H9 (cell line): ENCODE data around the gene CYP27A1. TPM values are rescaled to one million over a fixed set of nuclear protein-coding genes. Genes with fewer than 3 reads are reported as not detected.

Source experiments
- DNase-seq: peaks from one replicate; pipeline ENCODE4 v3.0.0-alpha.2; 2017
- H2AFZ ChIP-seq: one replicate; pipeline ENCODE4 v1.6.1; 2013; ENCODE audit warnings: mild to moderate bottlenecking, low read length, control low read depth, moderate library complexity
- H2AK5ac ChIP-seq: 2 replicates; pipeline ENCODE4 v1.6.1; 2013; ENCODE audit warnings: low read length, control low read depth, mixed read lengths; ENCODE audit not compliant: insufficient read length
- H2BK120ac ChIP-seq: one replicate; pipeline ENCODE4 v1.6.1; 2013; ENCODE audit warnings: low read depth, mild to moderate bottlenecking, low read length, control low read depth, inconsistent platforms; ENCODE audit not compliant: poor library complexity, severe bottlenecking
- H2BK12ac ChIP-seq: 2 replicates; pipeline ENCODE4 v1.6.1; 2013; ENCODE audit warnings: low read length, control low read depth, mixed read lengths, low read depth; ENCODE audit not compliant: insufficient read length
- H2BK15ac ChIP-seq: 2 replicates; pipeline ENCODE4 v1.6.1; 2013; ENCODE audit warnings: low read depth, low read length, control low read depth
- H2BK20ac ChIP-seq: one replicate; pipeline ENCODE4 v1.6.1; 2013; ENCODE audit warnings: low read depth, mild to moderate bottlenecking, low read length, control low read depth, inconsistent platforms; ENCODE audit not compliant: poor library complexity, severe bottlenecking
- H2BK5ac ChIP-seq: 2 replicates; pipeline ENCODE4 v1.6.1; 2013; ENCODE audit warnings: low read length, control low read depth, mixed read lengths; ENCODE audit not compliant: insufficient read length
- H3K14ac ChIP-seq: 2 replicates; pipeline ENCODE4 v1.6.1; 2013; ENCODE audit warnings: low read length, control low read depth; ENCODE audit not compliant: insufficient read depth
- H3K18ac ChIP-seq: 2 replicates; pipeline ENCODE4 v1.6.1; 2013; ENCODE audit warnings: low read depth, mild to moderate bottlenecking, mixed read lengths, low read length, control low read depth; ENCODE audit not compliant: insufficient read length
- H3K23ac ChIP-seq: 2 replicates; pipeline ENCODE4 v1.6.1; 2013; ENCODE audit warnings: low read length, control low read depth, mixed read lengths, low read depth; ENCODE audit not compliant: insufficient read length
- H3K23me2 ChIP-seq: 2 replicates; pipeline ENCODE4 v1.6.1; 2013; ENCODE audit warnings: low read depth, mild to moderate bottlenecking, mixed read lengths, low read length, control low read depth; ENCODE audit not compliant: insufficient read length, poor library complexity, severe bottlenecking
- H3K27ac ChIP-seq: 2 replicates; pipeline ENCODE4 v1.5.1; 2013; ENCODE audit warnings: low read length, control low read depth, mixed read lengths, low read depth; ENCODE audit not compliant: insufficient read length
- H3K27me3 ChIP-seq: 2 replicates; pipeline ENCODE4 v1.6.1; 2013; ENCODE audit warnings: low read length, control low read depth, inconsistent platforms; ENCODE audit not compliant: insufficient read depth
- H3K4ac ChIP-seq: 2 replicates; pipeline ENCODE4 v1.6.1; 2013; ENCODE audit warnings: low read depth, mild to moderate bottlenecking, control low read depth, inconsistent platforms, low read length, moderate library complexity
- H3K4me1 ChIP-seq: 2 replicates; pipeline ENCODE4 v1.6.1; 2013; ENCODE audit warnings: low read length, control low read depth, inconsistent platforms; ENCODE audit not compliant: insufficient read depth
- H3K4me2 ChIP-seq: 2 replicates; pipeline ENCODE4 v1.6.1; 2013; ENCODE audit warnings: low read length, control low read depth, mixed read lengths; ENCODE audit not compliant: insufficient read length, insufficient read depth
- H3K56ac ChIP-seq: 2 replicates; pipeline ENCODE4 v1.6.1; 2013; ENCODE audit warnings: low read depth, mild to moderate bottlenecking, mixed read lengths, low read length, control low read depth; ENCODE audit not compliant: insufficient read length
- H3K79me1 ChIP-seq: 2 replicates; pipeline ENCODE4 v1.6.1; 2013; ENCODE audit warnings: low read depth, mild to moderate bottlenecking, moderate library complexity, low read length, control low read depth, inconsistent platforms; ENCODE audit not compliant: insufficient read depth, poor library complexity, severe bottlenecking
- H3K79me2 ChIP-seq: 2 replicates; pipeline ENCODE4 v1.6.1; 2013; ENCODE audit warnings: low read length, control low read depth, inconsistent platforms; ENCODE audit not compliant: insufficient read depth
- H3K9ac ChIP-seq: 2 replicates; pipeline ENCODE4 v1.6.1; 2013; ENCODE audit warnings: low read length, control low read depth, mixed read lengths; ENCODE audit not compliant: insufficient read length; ENCODE audit errors: extremely low read depth
- H3K9me3 ChIP-seq: one replicate; pipeline ENCODE4 v1.6.1; 2013; ENCODE audit warnings: low read depth, low read length, inconsistent platforms; ENCODE audit not compliant: control insufficient read depth
- H3T11ph ChIP-seq: one replicate; pipeline ENCODE4 v1.6.1; 2013; ENCODE audit warnings: mild to moderate bottlenecking, low read length, control low read depth, inconsistent platforms
- H4K20me1 ChIP-seq: one replicate; pipeline ENCODE4 v1.6.1; 2013; ENCODE audit not compliant: control insufficient read depth, insufficient read length, insufficient read depth
- H4K5ac ChIP-seq: 2 replicates; pipeline ENCODE4 v1.6.1; 2013; ENCODE audit warnings: low read depth, mild to moderate bottlenecking, mixed read lengths, low read length, control low read depth; ENCODE audit not compliant: insufficient read length
- H4K8ac ChIP-seq: replicated peaks from 2 replicates; pipeline ENCODE4 v1.6.1; 2013; ENCODE audit warnings: low read length, control low read depth, mixed read lengths, low read depth; ENCODE audit not compliant: insufficient read length
- H4K91ac ChIP-seq: 2 replicates; pipeline ENCODE4 v1.6.1; 2013; ENCODE audit warnings: low read depth, mild to moderate bottlenecking, moderate library complexity, mixed read lengths, low read length, control low read depth; ENCODE audit not compliant: insufficient read length
- H3K27ac Mint-ChIP-seq, 3 experiments: 2 replicates in 2 of 3; 3 replicates in 1 of 3; pipeline ENCODE4 v1.8.0; 2020 to 2021; ENCODE audit warnings: mixed read lengths in 3 of 3, mild to moderate bottlenecking in 1 of 3, moderate library complexity in 1 of 3
- H3K27me3 Mint-ChIP-seq: 2 replicates; pipeline ENCODE4 v1.8.0; 2021; ENCODE audit warnings: low read depth, mild to moderate bottlenecking, moderate library complexity, mixed read lengths
- H3K36me3 Mint-ChIP-seq, 3 experiments: 2 replicates in 2 of 3; 3 replicates in 1 of 3; pipeline ENCODE4 v1.8.0; 2020 to 2021; ENCODE audit warnings: low read depth in 3 of 3, mixed read lengths in 3 of 3; ENCODE audit not compliant: insufficient read depth in 1 of 3
- H3K4me1 Mint-ChIP-seq, 2 experiments: 2 replicates each; pipeline ENCODE4 v1.8.0; 2020; ENCODE audit warnings: mixed read lengths in 2 of 2
- H3K4me3 Mint-ChIP-seq, 2 experiments: 2 replicates in 1 of 2; 3 replicates in 1 of 2; pipeline ENCODE4 v1.8.0; 2020 to 2021; ENCODE audit warnings: mild to moderate bottlenecking in 2 of 2, mixed read lengths in 2 of 2, moderate library complexity in 1 of 2
- H3K9me3 Mint-ChIP-seq, 2 experiments: 2 replicates in 1 of 2; 3 replicates in 1 of 2; pipeline ENCODE4 v1.8.0; 2020; ENCODE audit warnings: mild to moderate bottlenecking in 2 of 2, mixed read lengths in 2 of 2, moderate library complexity in 1 of 2
- CTCF ChIP-seq: fragments of 200-600 bp; sonication (generic); conservative IDR thresholded peaks from 3 replicates; pipeline ENCODE4 v1.8.0; 2021; ENCODE audit warnings: antibody characterized with exemption, mild to moderate bottlenecking
- WGBS: extraction: QIAGEN DNeasy Blood & Tissue Kit; methylation state at CpG from one replicate; pipeline ENCODE4 v1.1.7; 2013; ENCODE audit warnings: missing lambda C conversion rate, low lambda C conversion rate, mixed read lengths; ENCODE audit not compliant: insufficient read length; ENCODE audit errors: extremely low coverage; 5-methylcytosine and 5-hydroxymethylcytosine counted together
- total RNA-seq: library from RNA; stranded (reverse); gene quantifications from 2 replicates; pipeline ENCODE4 v1.2.1, GENCODE V29; 2021

Gene CYP27A1
- total RNA-seq, 1 experiment from 2014 or later, result 3.1 TPM

- no peak overlapping the region for H3K23ac ChIP-seq
- no peaks in the 10 kb centered on the region for H4K20me1 ChIP-seq
- no peak overlapping the region for H3K14ac ChIP-seq
- TF ChIP-seq CTCF, result no peak
- H3K36me3 Mint-ChIP-seq, result peaks cover 46 to 88% (median 63%) of the 10 kb centered on the region in 3 experiments; a peak in 6 of 7 replicates
- no peak overlapping the region for H4K91ac ChIP-seq
- H3K9ac ChIP-seq, result no peak overlapping the region
- H3K27ac Mint-ChIP-seq, result no peak overlapping the region
- H2BK15ac ChIP-seq, result no peak overlapping the region
- no peak overlapping the region for H3K4me2 ChIP-seq
- H3K79me2 ChIP-seq, result no peaks in the 10 kb centered on the region
- H3K4ac ChIP-seq, result no peak overlapping the region
- H2AFZ ChIP-seq, result no peak overlapping the region
- DNase-seq, result no peak
- no peaks in the 10 kb centered on the region for H3K9me3 ChIP-seq
- no peak overlapping the region for H3K4me3 Mint-ChIP-seq
- H3T11ph ChIP-seq, result no peak overlapping the region
- H3K79me1 ChIP-seq, result peaks cover 3% of the 10 kb centered on the region
- H3K4me1 ChIP-seq, result no peaks in the 10 kb centered on the region
- no peak overlapping the region for H3K27ac ChIP-seq
- H2BK12ac ChIP-seq, result no peak overlapping the region
- no peak overlapping the region for H4K8ac ChIP-seq
- no peaks in the 10 kb centered on the region for H3K27me3 Mint-ChIP-seq
- H2BK20ac ChIP-seq, result no peak overlapping the region
- no peak overlapping the region for H4K5ac ChIP-seq
- no peaks in the 10 kb centered on the region for H3K27me3 ChIP-seq
- H2BK120ac ChIP-seq, result no peak overlapping the region
- H3K18ac ChIP-seq, result no peak overlapping the region
- no peak overlapping the region for H2BK5ac ChIP-seq
- no peak overlapping the region for H2AK5ac ChIP-seq
- H3K56ac ChIP-seq, result no peak overlapping the region
- H3K4me1 Mint-ChIP-seq, result no peaks in the 10 kb centered on the region
- WGBS, result no CpG with 5 or more reads among the region's 6 CpGs
- no peaks in the 10 kb centered on the region for H3K23me2 ChIP-seq
- H3K9me3 Mint-ChIP-seq, result no peaks in the 10 kb centered on the region
These were observed 38.9 kb upstream of the CYP27A1 start for GRCh38 chr2:218743068-218743467.
